Chondrocyte (in vitro differentiated cells): ENCODE measurements around the gene EDEM3. TPM values are rescaled to one million over a fixed set of nuclear protein-coding genes. Genes with fewer than 3 reads are reported as not detected.

Experiments used
- DNase-seq: peaks from one replicate; pipeline ENCODE4 v3.0.0; 2021; ENCODE audit warnings: mixed read lengths, low spot score
- H3K27ac Mint-ChIP-seq: one replicate; pipeline ENCODE4 v1.8.0; 2021; ENCODE audit warnings: mild to moderate bottlenecking, moderate library complexity, mixed read lengths; ENCODE audit not compliant: unreplicated experiment
- H3K27me3 Mint-ChIP-seq: 2 replicates; pipeline ENCODE4 v1.8.0; 2021; ENCODE audit warnings: low read depth, mixed read lengths
- H3K36me3 Mint-ChIP-seq: 2 replicates; pipeline ENCODE4 v1.8.0; 2021; ENCODE audit warnings: low read depth, mixed read lengths
- H3K4me1 Mint-ChIP-seq: 2 replicates; pipeline ENCODE4 v1.8.0; 2021; ENCODE audit warnings: low read depth, mild to moderate bottlenecking, mixed read lengths
- H3K4me3 Mint-ChIP-seq: one replicate; pipeline ENCODE4 v1.8.0; 2021; ENCODE audit warnings: mild to moderate bottlenecking, moderate library complexity, mixed read lengths; ENCODE audit not compliant: unreplicated experiment
- H3K9me3 Mint-ChIP-seq: 2 replicates; pipeline ENCODE4 v1.8.0; 2021; ENCODE audit warnings: low read depth, mixed read lengths
- total RNA-seq: library from RNA; stranded (reverse); gene quantifications from 3 replicates; pipeline ENCODE4 v1.2.1, GENCODE V29; 2021
- TF ChIP-seq, protein P1 (sequence below): fragments of 200-600 bp; sonication (generic); IDR thresholded peaks from 2 replicates; pipeline ENCODE4 v1.5.0; 2021; ENCODE audit warnings: antibody characterized with exemption, mild to moderate bottlenecking, moderate library complexity

Gene EDEM3
- total RNA-seq, 1 donor from 2014 or later: 31.6 TPM

DNA sequence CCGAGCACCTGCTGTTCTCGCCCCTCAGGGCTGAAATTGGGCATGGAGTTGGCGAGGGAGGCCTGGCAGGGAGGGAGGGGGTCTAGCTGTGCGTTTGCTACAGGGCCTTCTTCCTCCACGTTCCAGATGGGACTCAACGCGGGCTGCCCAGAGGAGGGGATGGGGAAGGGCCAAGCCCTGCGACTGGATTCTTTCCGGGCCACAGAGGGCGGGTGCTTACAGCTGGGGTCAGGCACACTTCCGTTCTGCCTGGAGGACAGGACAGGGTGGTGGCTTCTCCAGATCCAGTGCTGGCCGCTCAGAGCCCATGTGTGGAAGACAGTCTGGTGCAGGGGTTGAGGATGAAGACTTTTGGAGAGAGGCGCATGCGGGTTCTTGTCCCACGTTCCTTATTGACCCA is 90.0 kb downstream of the EDEM3 start:
- H3K9me3 Mint-ChIP-seq: no peaks in the 10 kb centered on the region
- no peaks in the 10 kb centered on the region for H3K36me3 Mint-ChIP-seq
- H3K27ac Mint-ChIP-seq: no peak overlapping the region
- H3K27me3 Mint-ChIP-seq: peaks cover 4% of the 10 kb centered on the region
- TF ChIP-seq, protein P1, sequence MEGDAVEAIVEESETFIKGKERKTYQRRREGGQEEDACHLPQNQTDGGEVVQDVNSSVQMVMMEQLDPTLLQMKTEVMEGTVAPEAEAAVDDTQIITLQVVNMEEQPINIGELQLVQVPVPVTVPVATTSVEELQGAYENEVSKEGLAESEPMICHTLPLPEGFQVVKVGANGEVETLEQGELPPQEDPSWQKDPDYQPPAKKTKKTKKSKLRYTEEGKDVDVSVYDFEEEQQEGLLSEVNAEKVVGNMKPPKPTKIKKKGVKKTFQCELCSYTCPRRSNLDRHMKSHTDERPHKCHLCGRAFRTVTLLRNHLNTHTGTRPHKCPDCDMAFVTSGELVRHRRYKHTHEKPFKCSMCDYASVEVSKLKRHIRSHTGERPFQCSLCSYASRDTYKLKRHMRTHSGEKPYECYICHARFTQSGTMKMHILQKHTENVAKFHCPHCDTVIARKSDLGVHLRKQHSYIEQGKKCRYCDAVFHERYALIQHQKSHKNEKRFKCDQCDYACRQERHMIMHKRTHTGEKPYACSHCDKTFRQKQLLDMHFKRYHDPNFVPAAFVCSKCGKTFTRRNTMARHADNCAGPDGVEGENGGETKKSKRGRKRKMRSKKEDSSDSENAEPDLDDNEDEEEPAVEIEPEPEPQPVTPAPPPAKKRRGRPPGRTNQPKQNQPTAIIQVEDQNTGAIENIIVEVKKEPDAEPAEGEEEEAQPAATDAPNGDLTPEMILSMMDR: no peak
- H3K4me3 Mint-ChIP-seq: no peak overlapping the region
- no peak for DNase-seq
- H3K4me1 Mint-ChIP-seq: peaks cover 16% of the 10 kb centered on the region

DNA sequence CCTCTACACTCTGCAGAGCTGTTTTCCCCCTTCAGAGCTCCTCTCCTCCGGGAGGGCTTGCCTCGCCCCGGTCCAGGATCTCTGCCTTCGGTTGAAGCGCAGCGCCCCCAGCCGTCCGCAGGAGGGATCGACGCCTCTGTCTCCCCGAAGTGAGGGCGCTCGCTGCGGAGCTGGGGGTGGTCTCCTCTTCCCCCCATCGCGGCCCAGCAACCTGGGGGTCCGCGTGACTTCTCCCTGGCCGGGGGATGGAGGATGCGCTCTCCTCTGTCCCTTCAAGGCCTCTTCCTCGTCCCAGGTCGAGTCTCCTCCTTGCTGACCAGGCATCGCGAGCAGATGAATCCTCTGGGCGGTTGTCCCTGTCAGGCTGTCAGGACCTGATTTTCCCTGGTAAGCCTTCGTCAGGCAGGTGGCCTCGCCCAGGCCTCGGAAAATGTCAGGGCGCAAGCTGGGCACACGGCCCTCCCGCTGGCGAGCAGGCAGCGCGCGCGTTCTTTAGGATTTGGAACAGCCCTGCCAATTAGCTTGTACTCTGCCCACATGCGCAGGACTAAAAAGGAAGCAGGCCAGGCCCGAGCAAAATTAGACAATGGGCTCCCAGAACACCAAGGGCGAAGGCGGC is 90.5 kb downstream of the EDEM3 start:
- H3K36me3 Mint-ChIP-seq: no peaks in the 10 kb centered on the region
- H3K27me3 Mint-ChIP-seq: peaks cover 4% of the 10 kb centered on the region
- no peak for DNase-seq
- H3K4me1 Mint-ChIP-seq: peaks cover 16% of the 10 kb centered on the region
- peak overlapping the region; percentile 68 for H3K4me3 Mint-ChIP-seq
- H3K9me3 Mint-ChIP-seq: no peaks in the 10 kb centered on the region
- H3K27ac Mint-ChIP-seq: no peak overlapping the region
- TF ChIP-seq, protein P1: peak; percentile 100

DNA sequence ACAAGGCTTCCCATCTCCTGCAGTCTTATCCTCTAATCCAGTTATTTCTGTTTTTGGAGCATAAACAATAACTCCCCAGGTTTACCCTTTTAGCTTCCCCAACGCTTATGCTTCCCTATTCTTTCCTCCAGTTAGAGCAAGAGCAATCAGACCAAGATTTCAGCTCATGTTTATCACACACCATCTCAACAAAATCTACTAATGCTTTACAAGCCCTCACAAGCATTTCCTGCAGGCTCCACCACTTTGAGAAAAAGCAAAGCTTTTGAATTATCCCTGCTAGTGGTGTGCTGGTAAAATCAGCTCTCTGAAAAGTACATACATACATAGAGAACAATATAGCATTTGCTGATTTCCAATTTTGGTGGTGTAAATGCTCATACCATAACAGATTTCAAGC is 92.9 kb downstream of the EDEM3 start:
- no peak for DNase-seq
- peaks cover 16% of the 10 kb centered on the region for H3K4me1 Mint-ChIP-seq
- H3K27me3 Mint-ChIP-seq: peaks cover 4% of the 10 kb centered on the region
- H3K27ac Mint-ChIP-seq: no peak overlapping the region
- no peaks in the 10 kb centered on the region for H3K9me3 Mint-ChIP-seq
- H3K4me3 Mint-ChIP-seq: no peak overlapping the region
- TF ChIP-seq, protein P1: no peak
- no peaks in the 10 kb centered on the region for H3K36me3 Mint-ChIP-seq

- peaks cover 16% of the 10 kb centered on the region for H3K4me1 Mint-ChIP-seq
- peaks cover 4% of the 10 kb centered on the region for H3K27me3 Mint-ChIP-seq
- DNase-seq: no peak
- H3K4me3 Mint-ChIP-seq: no peak overlapping the region
- TF ChIP-seq, protein P1: no peak
- H3K27ac Mint-ChIP-seq: no peak overlapping the region
- H3K36me3 Mint-ChIP-seq: no peaks in the 10 kb centered on the region
- H3K9me3 Mint-ChIP-seq: no peaks in the 10 kb centered on the region
Measured at GRCh38 chr1:184660462-184661191, 94.0 kb downstream of the EDEM3 start.

GRCh38 chr1:184658055-184658454 is 96.6 kb downstream of the EDEM3 start:
- Mint-ChIP-seq H3K4me3 (no peak overlapping the region), H3K27me3 (no peaks in the 10 kb centered on the region), H3K9me3 (no peaks in the 10 kb centered on the region), H3K4me1 (peaks cover 13% of the 10 kb centered on the region), H3K27ac (no peak overlapping the region), H3K36me3 (no peaks in the 10 kb centered on the region)
- TF ChIP-seq, protein P1: no peak
- DNase-seq: no peak
